C4-2B (cell line): ENCODE data around the gene PTPRM.

Experiments used
- H3K27ac ChIP-seq: fragments of 450-650 bp; 2 replicates; pipeline ENCODE4 v1.5.1; 2017
- CTCF ChIP-seq: fragments of 450-650 bp; conservative IDR thresholded peaks from 2 replicates; pipeline ENCODE4 v1.5.1; 2017; ENCODE audit warnings: mild to moderate bottlenecking
- ZFX ChIP-seq: fragments of 450-650 bp; IDR thresholded peaks from 2 replicates; pipeline ENCODE4 v1.6.1; 2017

Gene PTPRM

DNA sequence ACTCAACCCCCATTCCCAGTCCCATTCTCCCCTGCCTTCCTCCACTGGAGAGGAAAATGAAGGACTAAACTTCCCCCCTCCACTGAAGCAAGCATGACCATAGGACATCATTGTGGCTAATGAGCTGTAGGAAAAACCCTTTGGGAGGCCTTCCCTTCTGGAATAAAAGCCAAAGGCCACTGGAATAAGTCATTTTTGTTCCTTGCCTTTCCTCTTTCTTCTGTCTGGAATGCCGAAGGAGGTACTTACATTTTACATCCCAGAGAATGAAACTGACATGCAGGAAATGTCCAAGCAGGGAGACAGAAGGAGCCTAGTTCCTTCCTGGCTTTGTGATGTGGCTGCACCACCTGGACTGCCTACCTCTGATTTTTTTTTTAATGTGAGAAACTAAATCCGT is 9.1 kb upstream of the PTPRM start:
- TF ChIP-seq CTCF (no peak), ZFX (no peak)
- H3K27ac ChIP-seq: no peak overlapping the region

GRCh38 chr18:7558769-7559168 is 8.3 kb upstream of the PTPRM start:
- no peak for TF ChIP-seq ZFX
- TF ChIP-seq CTCF: no peak
- H3K27ac ChIP-seq: no peak overlapping the region

DNA sequence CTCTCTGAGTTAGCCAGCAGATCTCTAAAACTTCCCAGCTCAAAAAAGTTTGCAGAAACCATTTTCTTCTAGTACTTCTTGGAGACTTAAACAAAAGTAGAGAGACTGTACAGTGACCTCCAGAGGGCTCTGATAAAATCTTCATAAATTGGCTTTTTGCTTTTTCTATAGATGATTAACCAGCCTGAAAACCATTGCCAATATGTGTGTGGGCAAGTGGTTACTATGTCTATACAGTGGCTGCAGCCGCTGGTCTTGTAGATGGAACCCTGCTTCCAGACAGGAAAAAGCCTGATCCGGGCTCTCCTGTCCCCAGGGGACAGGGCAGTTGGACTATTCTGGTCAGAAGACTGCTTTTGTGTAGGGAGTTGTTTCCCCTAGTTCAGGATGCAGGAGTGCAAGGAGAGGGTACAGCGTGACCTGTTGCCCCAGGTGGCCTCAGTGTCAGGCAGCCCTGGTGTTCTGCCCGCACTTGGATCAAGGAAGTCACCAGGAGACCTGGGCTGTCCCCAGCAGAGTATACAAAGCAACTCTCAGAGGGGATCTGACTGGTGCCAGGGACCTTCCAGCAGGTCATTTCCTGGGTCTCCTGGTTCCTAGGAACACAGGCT is 7.3 kb upstream of the PTPRM start:
- no peak overlapping the region for H3K27ac ChIP-seq
- TF ChIP-seq CTCF (no peak), ZFX (no peak)

- peak overlapping the region; percentile 46 for H3K27ac ChIP-seq
- TF ChIP-seq CTCF: no peak
- TF ChIP-seq ZFX: no peak
These were observed 5.1 kb upstream of the PTPRM start for GRCh38 chr18:7561909-7562460.

DNA sequence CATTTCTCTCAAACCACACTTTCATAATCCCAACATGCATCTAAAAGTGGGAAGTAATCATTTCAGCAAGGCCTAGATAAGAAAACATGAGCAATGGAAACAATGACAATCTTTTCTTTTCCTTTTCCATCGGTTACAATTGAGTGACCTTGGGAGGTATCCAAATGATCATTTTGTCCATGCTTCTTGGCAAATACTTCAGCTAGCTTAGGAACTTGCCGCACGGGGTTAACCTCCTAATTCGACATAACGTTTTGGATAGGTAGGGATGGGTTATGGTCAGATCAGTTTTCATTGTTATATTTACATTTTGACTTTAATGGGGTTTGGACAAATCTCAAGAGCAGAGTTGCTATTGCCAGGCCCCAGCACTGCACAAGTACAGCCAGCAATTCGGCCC is 4.6 kb upstream of the PTPRM start:
- no peak for TF ChIP-seq CTCF
- no peak for TF ChIP-seq ZFX
- H3K27ac ChIP-seq: peak overlapping the region; percentile 19; the same call in 1 of the 2 replicates

DNA sequence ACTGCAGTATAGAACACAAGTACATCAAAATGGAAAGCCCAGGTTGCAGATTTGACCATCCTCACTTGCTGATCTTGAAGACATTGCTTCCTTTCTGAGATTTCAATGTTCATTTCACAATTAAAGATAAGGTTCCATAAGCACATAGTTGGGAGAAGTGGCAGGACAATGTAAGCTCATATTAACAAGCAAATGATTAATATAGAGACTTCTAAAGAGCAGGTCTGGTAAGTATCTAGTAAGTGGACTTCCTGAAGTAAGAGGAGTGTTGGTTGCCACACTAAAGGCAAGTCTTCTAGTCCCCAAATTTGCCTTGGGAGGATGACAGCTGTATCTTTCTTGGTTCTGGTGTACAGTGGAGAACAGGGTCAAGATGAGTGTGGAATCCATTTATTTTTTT is 1.4 kb upstream of the PTPRM start:
- TF ChIP-seq ZFX: no peak
- TF ChIP-seq CTCF: no peak
- H3K27ac ChIP-seq: no peak overlapping the region

GRCh38 chr18:7566244-7566566 is 911 bp upstream of the PTPRM start:
- H3K27ac ChIP-seq: peak overlapping the region; percentile 51
- TF ChIP-seq ZFX (no peak), CTCF (no peak)
